ENCODE data around the gene PCSK2. TPM values are rescaled to one million over a fixed set of nuclear protein-coding genes. Genes with fewer than 3 reads are reported as not detected.
A peak's percentile ranks its signal among the peaks of the same experiment; 100 is the strongest.

The PCSK2 gene
- total RNA-seq, 3 donors from 2014 or later (not counting 1 experiment from before 2014, with no cell fraction given) = not detected

DNA sequence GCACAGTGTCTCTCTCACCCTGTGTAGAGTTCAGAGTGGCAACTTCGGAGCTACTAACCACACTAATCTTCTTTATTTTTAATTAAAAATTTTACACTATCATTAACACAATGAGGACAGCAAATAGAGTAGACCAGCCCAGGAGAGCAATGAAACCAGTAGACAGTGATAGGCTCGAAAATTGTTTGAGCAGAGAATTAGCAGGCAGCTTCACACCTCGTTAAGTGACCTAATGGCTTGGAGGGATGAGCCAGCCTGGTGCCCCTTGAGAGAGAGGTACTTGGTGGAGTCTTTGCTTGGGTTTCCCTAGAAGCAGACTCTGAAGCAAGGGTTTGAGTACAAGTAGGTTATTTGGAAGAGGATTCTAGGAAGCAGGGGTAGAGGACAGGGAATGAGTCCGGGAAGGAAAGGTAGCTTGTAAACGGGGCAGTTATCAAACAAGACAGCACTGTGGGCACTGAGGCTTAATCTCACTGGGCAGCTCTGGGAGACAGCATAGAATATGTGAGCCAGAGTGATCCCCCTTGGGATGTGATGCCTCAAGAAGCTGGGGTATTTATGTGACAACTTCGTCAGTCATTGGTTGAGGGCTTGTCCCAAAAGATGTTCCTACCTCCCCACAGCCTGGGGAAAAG is 146.1 kb downstream of the PCSK2 start:
- H3K36me3 Mint-ChIP-seq = no peaks in the 10 kb centered on the region
- Histone ChIP-seq H3K36me3 (ENCODE audit: control insufficient read depth, insufficient read depth, low read length) (no peaks in the 10 kb centered on the region), H3K4me3 (ENCODE audit: low read length) (no peak overlapping the region), H3K27ac (ENCODE audit: low read length) (no peak overlapping the region), H3K9me3 (ENCODE audit: control insufficient read depth, insufficient read depth, low read length) (no peaks in the 10 kb centered on the region), H3K27me3 (ENCODE audit: control insufficient read depth, insufficient read depth, low read length) (no peaks in the 10 kb centered on the region), H3K4me1 (ENCODE audit: control insufficient read depth, insufficient read depth, low read length) (no peaks in the 10 kb centered on the region)
- ATAC-seq (peak in 1 of 3 donors; percentile 30), DNase-seq (no peak)
- H3K4me1 Mint-ChIP-seq = no peaks in the 10 kb centered on the region
- no peak overlapping the region for H3K4me3 Mint-ChIP-seq
- TF ChIP-seq, protein P1, sequence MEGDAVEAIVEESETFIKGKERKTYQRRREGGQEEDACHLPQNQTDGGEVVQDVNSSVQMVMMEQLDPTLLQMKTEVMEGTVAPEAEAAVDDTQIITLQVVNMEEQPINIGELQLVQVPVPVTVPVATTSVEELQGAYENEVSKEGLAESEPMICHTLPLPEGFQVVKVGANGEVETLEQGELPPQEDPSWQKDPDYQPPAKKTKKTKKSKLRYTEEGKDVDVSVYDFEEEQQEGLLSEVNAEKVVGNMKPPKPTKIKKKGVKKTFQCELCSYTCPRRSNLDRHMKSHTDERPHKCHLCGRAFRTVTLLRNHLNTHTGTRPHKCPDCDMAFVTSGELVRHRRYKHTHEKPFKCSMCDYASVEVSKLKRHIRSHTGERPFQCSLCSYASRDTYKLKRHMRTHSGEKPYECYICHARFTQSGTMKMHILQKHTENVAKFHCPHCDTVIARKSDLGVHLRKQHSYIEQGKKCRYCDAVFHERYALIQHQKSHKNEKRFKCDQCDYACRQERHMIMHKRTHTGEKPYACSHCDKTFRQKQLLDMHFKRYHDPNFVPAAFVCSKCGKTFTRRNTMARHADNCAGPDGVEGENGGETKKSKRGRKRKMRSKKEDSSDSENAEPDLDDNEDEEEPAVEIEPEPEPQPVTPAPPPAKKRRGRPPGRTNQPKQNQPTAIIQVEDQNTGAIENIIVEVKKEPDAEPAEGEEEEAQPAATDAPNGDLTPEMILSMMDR (IDR thresholded peaks at IDR 0.05) = no peak
- no peaks in the 10 kb centered on the region for H3K9me3 Mint-ChIP-seq
- peaks cover 4 to 20% of the 10 kb centered on the region in 2 donors for H3K27me3 Mint-ChIP-seq (ENCODE audit: low read depth in 2 of 2)
- 48% methylated on average over 6 of the region's 6 CpGs for WGBS (ENCODE audit: insufficient coverage)
- no peak overlapping the region for H3K27ac Mint-ChIP-seq
- intact Hi-C loops (cut with micrococcal nuclease) = no loop called here

DNA sequence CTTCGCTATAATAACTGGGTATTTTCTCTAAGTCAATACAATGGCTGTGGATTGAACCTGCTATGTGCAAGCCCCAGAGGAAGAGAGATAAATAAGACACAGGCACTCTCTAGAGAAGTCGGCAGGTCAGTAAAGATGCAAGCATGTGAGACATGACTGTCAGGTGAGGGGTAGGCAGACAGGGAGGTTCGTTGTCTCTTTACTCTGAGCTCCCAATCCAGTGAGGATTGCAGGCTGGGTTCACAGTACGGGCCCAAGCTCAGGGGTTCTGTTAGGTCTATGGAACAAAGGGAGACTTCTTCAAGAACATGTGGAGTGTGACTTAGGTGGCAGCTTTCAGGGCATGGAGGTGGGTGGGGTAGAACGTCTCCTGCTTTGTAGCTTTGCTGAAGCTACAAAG is 147.2 kb downstream of the PCSK2 start:
- no peak overlapping the region for H3K27ac ChIP-seq (ENCODE audit: low read length)
- no peaks in the 10 kb centered on the region for H3K36me3 Mint-ChIP-seq
- H3K4me1 Mint-ChIP-seq = no peaks in the 10 kb centered on the region
- no peaks in the 10 kb centered on the region for H3K9me3 Mint-ChIP-seq
- ATAC-seq (no peak), DNase-seq (no peak)
- no peak overlapping the region for H3K27ac Mint-ChIP-seq
- intact Hi-C loops (cut with micrococcal nuclease) = no loop called here
- H3K27me3 Mint-ChIP-seq (ENCODE audit: low read depth in 2 of 2) = peaks cover 4 to 17% of the 10 kb centered on the region in 2 donors
- H3K36me3 ChIP-seq (ENCODE audit: control insufficient read depth, insufficient read depth, low read length) = no peaks in the 10 kb centered on the region
- H3K4me1 ChIP-seq (ENCODE audit: control insufficient read depth, insufficient read depth, low read length) = no peaks in the 10 kb centered on the region
- no peak overlapping the region for H3K4me3 ChIP-seq (ENCODE audit: low read length)
- no peak overlapping the region for H3K4me3 Mint-ChIP-seq
- no peaks in the 10 kb centered on the region for H3K9me3 ChIP-seq (ENCODE audit: control insufficient read depth, insufficient read depth, low read length)
- 86% methylated on average over 5 of the region's 5 CpGs for whole genome bisulfite sequencing (ENCODE audit: insufficient coverage)
- TF ChIP-seq, protein P1 (IDR thresholded peaks at IDR 0.05) = no peak
- H3K27me3 ChIP-seq (ENCODE audit: control insufficient read depth, insufficient read depth, low read length) = no peaks in the 10 kb centered on the region

DNA sequence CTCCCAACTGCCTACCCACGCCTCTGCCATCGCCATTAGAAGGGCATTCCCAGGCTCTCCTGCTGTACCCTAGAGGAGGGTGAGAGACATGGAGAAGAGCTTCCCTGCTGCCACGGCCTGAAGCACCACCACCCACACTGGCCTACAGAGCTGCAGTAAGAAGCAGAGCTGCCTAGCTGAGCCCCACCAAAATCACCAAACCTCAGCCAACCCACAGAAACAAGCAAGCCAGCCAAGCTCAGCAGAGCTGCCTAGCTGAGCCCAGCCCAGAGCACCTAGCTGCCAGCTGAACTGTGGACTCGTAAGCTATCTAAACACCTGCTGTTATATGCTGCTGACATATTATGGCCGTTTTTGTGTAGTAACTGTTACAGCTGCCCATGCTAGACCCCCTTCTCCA is 149.2 kb downstream of the PCSK2 start:
- 84% methylated on average over 5 of the region's 5 CpGs for WGBS (ENCODE audit: insufficient coverage)
- H3K9me3 ChIP-seq (ENCODE audit: control insufficient read depth, insufficient read depth, low read length) = no peaks in the 10 kb centered on the region
- H3K27me3 ChIP-seq (ENCODE audit: control insufficient read depth, insufficient read depth, low read length) = no peaks in the 10 kb centered on the region
- no peaks in the 10 kb centered on the region for H3K4me1 ChIP-seq (ENCODE audit: control insufficient read depth, insufficient read depth, low read length)
- H3K27me3 Mint-ChIP-seq (ENCODE audit: low read depth in 2 of 2) = peaks cover 0 to 5% of the 10 kb centered on the region in 2 donors
- ATAC-seq (no peak), DNase-seq (no peak)
- H3K4me1 Mint-ChIP-seq = no peaks in the 10 kb centered on the region
- no peaks in the 10 kb centered on the region for H3K9me3 Mint-ChIP-seq
- H3K4me3 ChIP-seq (ENCODE audit: low read length) = no peak overlapping the region
- H3K36me3 ChIP-seq (ENCODE audit: control insufficient read depth, insufficient read depth, low read length) = no peaks in the 10 kb centered on the region
- TF ChIP-seq, protein P1 (IDR thresholded peaks at IDR 0.05) = no peak
- no peak overlapping the region for H3K27ac Mint-ChIP-seq
- intact Hi-C loops (cut with micrococcal nuclease) = no loop called here
- H3K36me3 Mint-ChIP-seq = no peaks in the 10 kb centered on the region
- H3K27ac ChIP-seq (ENCODE audit: low read length) = no peak overlapping the region
- no peak overlapping the region for H3K4me3 Mint-ChIP-seq

DNA sequence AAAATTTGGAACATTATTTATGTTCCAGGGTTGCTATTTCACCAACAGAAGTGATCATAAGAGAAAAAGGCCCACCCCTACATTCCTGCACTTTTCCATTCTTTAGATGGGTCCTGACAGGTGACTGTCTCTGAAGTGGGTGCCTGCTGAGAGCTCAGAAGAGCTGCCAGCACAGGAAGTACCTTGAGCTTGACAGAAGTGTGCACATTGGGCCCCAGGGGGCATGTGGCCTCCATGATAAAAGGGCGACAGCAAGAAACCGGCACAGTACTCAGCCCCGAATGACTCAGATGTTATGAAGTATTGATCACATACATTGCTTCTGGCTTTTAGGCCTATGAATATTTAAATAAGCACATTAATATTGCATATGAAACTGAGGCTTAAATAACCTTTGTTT is 150.4 kb downstream of the PCSK2 start:
- no peak for DNase-seq
- no peak overlapping the region for H3K4me3 Mint-ChIP-seq
- Histone ChIP-seq H3K4me1 (ENCODE audit: control insufficient read depth, insufficient read depth, low read length) (no peaks in the 10 kb centered on the region), H3K36me3 (ENCODE audit: control insufficient read depth, insufficient read depth, low read length) (no peaks in the 10 kb centered on the region), H3K27me3 (ENCODE audit: control insufficient read depth, insufficient read depth, low read length) (no peaks in the 10 kb centered on the region), H3K27ac (ENCODE audit: low read length) (no peak overlapping the region), H3K9me3 (ENCODE audit: control insufficient read depth, insufficient read depth, low read length) (no peaks in the 10 kb centered on the region), H3K4me3 (ENCODE audit: low read length) (no peak overlapping the region)
- no peaks in the 10 kb centered on the region for H3K9me3 Mint-ChIP-seq
- H3K4me1 Mint-ChIP-seq = no peaks in the 10 kb centered on the region
- H3K36me3 Mint-ChIP-seq = no peaks in the 10 kb centered on the region
- H3K27me3 Mint-ChIP-seq (ENCODE audit: low read depth in 2 of 2) = peaks cover 0 to 1% of the 10 kb centered on the region in 2 donors
- TF ChIP-seq, protein P1 (IDR thresholded peaks at IDR 0.05) = no peak
- intact Hi-C loops (cut with micrococcal nuclease) = no loop called here
- H3K27ac Mint-ChIP-seq = no peak overlapping the region
- ATAC-seq = no peak
- WGBS (ENCODE audit: insufficient coverage) = 75% methylated on average over 3 of the region's 3 CpGs
